PC-3 (cell line): ENCODE data around the gene MPPED1. TPM values are rescaled to one million over a fixed set of nuclear protein-coding genes. Genes with fewer than 3 reads are reported as not detected.

Source experiments
- ATAC-seq: fragments of 200-7000 bp; cut with Tn5 transposase; 2 replicates; pipeline ENCODE4 v1.9.1; 2020; ENCODE audit warnings: mild to moderate bottlenecking, moderate library complexity
- BruUV-seq: library from RNA; stranded (reverse); fragments of 400-500 nt; replicated peaks from 2 replicates; lab custom pipeline; 2021; lab: Mats Ljungman, UMichigan
- CTCF ChIA-PET: fragments of 300-600 bp; sonication (Branson Sonifier 250); formaldehyde crosslinking; loops from one replicate; lab custom pipeline; 2022; ENCODE audit warnings: antibody characterized with exemption; lab: Charles Lee
- POLR2A ChIA-PET: fragments of 300-600 bp; sonication (Branson Sonifier 250); formaldehyde crosslinking; loops from one replicate; lab custom pipeline; 2022; ENCODE audit warnings: antibody characterized with exemption; ENCODE audit not compliant: unreplicated experiment; lab: Charles Lee
- DNase-seq: peaks from one replicate; pipeline ENCODE4 v3.0.0-alpha.2; 2015
- H2AFZ ChIP-seq: fragments of 300-600 bp; sonication (generic); 2 replicates; pipeline ENCODE4 v1.6.0; 2016; ENCODE audit warnings: antibody characterized with exemption, low read length
- H3F3A ChIP-seq: fragments of 300-600 bp; sonication (generic); one replicate; pipeline ENCODE4 v1.6.0; 2017; ENCODE audit warnings: antibody characterized with exemption, low read length, control low read depth, mild to moderate bottlenecking; ENCODE audit not compliant: unreplicated experiment
- H3K27ac ChIP-seq: fragments of 300-600 bp; sonication (generic); 2 replicates; pipeline ENCODE4 v1.5.1; 2016; ENCODE audit warnings: mild to moderate bottlenecking, low read length
- H3K27me3 ChIP-seq: fragments of 300-600 bp; sonication (generic); 2 replicates; pipeline ENCODE4 v1.6.1; 2016; ENCODE audit warnings: low read length, mixed read lengths
- H3K36me3 ChIP-seq: fragments of 300-600 bp; sonication (generic); 2 replicates; pipeline ENCODE4 v1.6.1; 2016; ENCODE audit warnings: low read depth, mixed run types, low read length, mixed read lengths
- H3K4me1 ChIP-seq: fragments of 300-600 bp; sonication (generic); 2 replicates; pipeline ENCODE4 v1.5.1; 2016; ENCODE audit warnings: low read length; ENCODE audit not compliant: insufficient read depth
- H3K4me2 ChIP-seq: fragments of 300-600 bp; sonication (generic); 2 replicates; pipeline ENCODE4 v1.6.0; 2016; ENCODE audit warnings: low read length
- H3K4me3 ChIP-seq: fragments of 300-600 bp; sonication (generic); 2 replicates; pipeline ENCODE4 v1.5.1; 2016; ENCODE audit warnings: mild to moderate bottlenecking, low read length, mixed read lengths
- H3K79me2 ChIP-seq: fragments of 300-600 bp; sonication (generic); 2 replicates; pipeline ENCODE4 v1.6.1; 2017; ENCODE audit warnings: low read length, mixed read lengths
- H3K9ac ChIP-seq: fragments of 300-600 bp; sonication (generic); 2 replicates; pipeline ENCODE4 v1.6.0; 2016; ENCODE audit warnings: mild to moderate bottlenecking, low read length
- H3K9me2 ChIP-seq: fragments of 300-600 bp; sonication (generic); replicated peaks from 2 replicates; pipeline ENCODE4 v1.6.1; 2016; ENCODE audit warnings: mixed run types, low read length, mixed read lengths
- H3K9me3 ChIP-seq: fragments of 300-600 bp; sonication (generic); 2 replicates; pipeline ENCODE4 v1.6.1; 2016; ENCODE audit warnings: low read length, mixed read lengths
- H4K20me1 ChIP-seq: fragments of 300-600 bp; sonication (generic); 2 replicates; pipeline ENCODE4 v1.6.1; 2016; ENCODE audit warnings: low read length, mixed read lengths
- CTCF ChIP-seq: fragments of 300-600 bp; sonication (generic); conservative IDR thresholded peaks from 2 replicates; pipeline ENCODE4 v1.5.1; 2017; ENCODE audit warnings: antibody characterized with exemption, low read depth, mild to moderate bottlenecking, low read length
- EZH2 ChIP-seq: fragments of 300-600 bp; sonication (generic); IDR thresholded peaks from one replicate; pipeline ENCODE4 v1.6.1; 2017; ENCODE audit warnings: antibody characterized with exemption, mild to moderate bottlenecking, low read length; ENCODE audit not compliant: unreplicated experiment
- EZH2phosphoT487 ChIP-seq: fragments of 300-600 bp; sonication (generic); IDR thresholded peaks from 2 replicates; pipeline ENCODE4 v1.6.1; 2018; ENCODE audit warnings: mild to moderate bottlenecking, antibody characterized with exemption, low read length, borderline replicate concordance
- intact Hi-C: fragments of 100-400 bp; cut with micrococcal nuclease; formaldehyde crosslinking; loops from 2 replicates; pipeline ENCODE4 v1.9.0; 2023
- total RNA-seq: library from RNA; depleted of rRNA; stranded (reverse); fragments of >200 nt; gene quantifications from 2 replicates; pipeline ENCODE4 v1.2.3, GENCODE V29; 2014

Gene MPPED1
- total RNA-seq, 1 experiment from 2014 or later: not detected

- ATAC-seq: no peak
- no peaks in the 10 kb centered on the region for H3K36me3 ChIP-seq
- no peaks in the 10 kb centered on the region for H3K9me3 ChIP-seq
- TF ChIP-seq EZH2 (no peak), EZH2phosphoT487 (no peak), CTCF (no peak)
- no peak overlapping the region for H3K27ac ChIP-seq
- no peak overlapping the region for H3K4me3 ChIP-seq
- POLR2A ChIA-PET: no interaction called here
- peaks cover 12% of the 10 kb centered on the region; the same call in 1 of the 2 replicates for H3K27me3 ChIP-seq
- no peaks in the 10 kb centered on the region for H3K9me2 ChIP-seq
- no peak for DNase-seq
- BruUV-seq: no TSS peak
- no peaks in the 10 kb centered on the region for H3K4me1 ChIP-seq
- CTCF ChIA-PET: no interaction called here
- no peak overlapping the region for H3K9ac ChIP-seq
- H3F3A ChIP-seq: no peaks in the 10 kb centered on the region
- H2AFZ ChIP-seq: no peak overlapping the region
- intact Hi-C loops: no loop called here
- no peaks in the 10 kb centered on the region for H4K20me1 ChIP-seq
- H3K79me2 ChIP-seq: no peaks in the 10 kb centered on the region
- no peak overlapping the region for H3K4me2 ChIP-seq
Measured at GRCh38 chr22:43533656-43534428, 122.0 kb downstream of the MPPED1 start.

GRCh38 chr22:43534916-43535315 is 123.1 kb downstream of the MPPED1 start:
- Histone ChIP-seq H3F3A (no peaks in the 10 kb centered on the region), H3K27ac (no peak overlapping the region), H3K4me1 (no peaks in the 10 kb centered on the region), H3K9me3 (no peaks in the 10 kb centered on the region), H2AFZ (no peak overlapping the region), H3K79me2 (no peaks in the 10 kb centered on the region), H3K36me3 (no peaks in the 10 kb centered on the region), H3K9ac (no peak overlapping the region), H3K4me3 (no peak overlapping the region), H3K4me2 (no peak overlapping the region), H3K27me3 (peaks cover 12% of the 10 kb centered on the region; the same call in 1 of the 2 replicates), H4K20me1 (no peaks in the 10 kb centered on the region), H3K9me2 (no peaks in the 10 kb centered on the region)
- CTCF ChIA-PET: no interaction called here
- POLR2A ChIA-PET: interaction anchor here (0.7 kb wide), 1 partner anchor 31 kb away, joined by 5 read pairs; no protein-coding TSS in a partner anchor
- DNase-seq: no peak
- no peak for ATAC-seq
- intact Hi-C loops: no loop called here
- TF ChIP-seq CTCF (no peak), EZH2 (no peak), EZH2phosphoT487 (no peak)
- BruUV-seq: no TSS peak

GRCh38 chr22:43535336-43535735 is 123.5 kb downstream of the MPPED1 start:
- Histone ChIP-seq H3K9me2 (no peaks in the 10 kb centered on the region), H2AFZ (no peak overlapping the region), H3K9me3 (no peaks in the 10 kb centered on the region), H3K4me1 (no peaks in the 10 kb centered on the region), H3K79me2 (no peaks in the 10 kb centered on the region), H3F3A (no peaks in the 10 kb centered on the region), H3K9ac (no peak overlapping the region), H3K27ac (no peak overlapping the region), H4K20me1 (no peaks in the 10 kb centered on the region), H3K36me3 (no peaks in the 10 kb centered on the region), H3K4me3 (no peak overlapping the region), H3K27me3 (peaks cover 12% of the 10 kb centered on the region; the same call in 1 of the 2 replicates), H3K4me2 (no peak overlapping the region)
- ATAC-seq (no peak), DNase-seq (no peak)
- TF ChIP-seq EZH2phosphoT487 (no peak), CTCF (no peak), EZH2 (no peak)
- BruUV-seq: no TSS peak
- ChIA-PET POLR2A (no interaction called here), CTCF (no interaction called here)
- intact Hi-C loops: no loop called here
